Measurements from ENCODE around the gene L3MBTL4.
A peak's percentile ranks its signal among the peaks of the same experiment; 100 is the strongest.
"Not testable (repeated sequence)": the region's sequence is repeated elsewhere in the genome, so short reads cannot be mapped to it uniquely, and the experiment has no call there.

The L3MBTL4 gene

GRCh38 chr18:6414723-6415417 lies at the start of gene L3MBTL4:
TSS of gene L3MBTL4 (minus strand) at chr18:6414911. CDS start at chr18:6311625, 103,286 bp downstream.
- peak; percentile 1 for DNase-seq (ENCODE audit: low read depth)

GRCh38 chr18:6452194-6452593 lies 37.5 kb upstream of the L3MBTL4 start:
- DNase-seq (ENCODE audit: low read depth): no peak

DNA sequence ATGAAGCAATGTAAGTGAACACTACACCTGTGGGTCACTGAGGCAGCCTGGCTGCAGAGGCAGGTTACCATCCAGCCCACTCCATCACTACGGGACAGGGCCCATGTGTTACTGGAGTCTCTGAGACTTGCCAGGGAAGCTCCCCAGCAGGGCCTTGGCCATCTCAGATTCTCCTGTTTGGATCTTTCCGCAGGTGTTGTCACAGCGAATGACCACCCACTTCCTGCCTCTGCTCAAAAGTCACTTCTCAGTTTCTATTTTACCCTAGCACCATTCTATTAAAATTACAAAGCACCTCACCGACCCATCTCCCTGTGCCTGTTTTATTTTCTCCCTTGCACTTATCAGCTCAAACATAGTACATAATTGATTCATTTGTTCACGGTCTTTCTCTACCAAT lies 34.5 kb upstream of the L3MBTL4 start:
- no peak for DNase-seq (ENCODE audit: low read depth)

DNA sequence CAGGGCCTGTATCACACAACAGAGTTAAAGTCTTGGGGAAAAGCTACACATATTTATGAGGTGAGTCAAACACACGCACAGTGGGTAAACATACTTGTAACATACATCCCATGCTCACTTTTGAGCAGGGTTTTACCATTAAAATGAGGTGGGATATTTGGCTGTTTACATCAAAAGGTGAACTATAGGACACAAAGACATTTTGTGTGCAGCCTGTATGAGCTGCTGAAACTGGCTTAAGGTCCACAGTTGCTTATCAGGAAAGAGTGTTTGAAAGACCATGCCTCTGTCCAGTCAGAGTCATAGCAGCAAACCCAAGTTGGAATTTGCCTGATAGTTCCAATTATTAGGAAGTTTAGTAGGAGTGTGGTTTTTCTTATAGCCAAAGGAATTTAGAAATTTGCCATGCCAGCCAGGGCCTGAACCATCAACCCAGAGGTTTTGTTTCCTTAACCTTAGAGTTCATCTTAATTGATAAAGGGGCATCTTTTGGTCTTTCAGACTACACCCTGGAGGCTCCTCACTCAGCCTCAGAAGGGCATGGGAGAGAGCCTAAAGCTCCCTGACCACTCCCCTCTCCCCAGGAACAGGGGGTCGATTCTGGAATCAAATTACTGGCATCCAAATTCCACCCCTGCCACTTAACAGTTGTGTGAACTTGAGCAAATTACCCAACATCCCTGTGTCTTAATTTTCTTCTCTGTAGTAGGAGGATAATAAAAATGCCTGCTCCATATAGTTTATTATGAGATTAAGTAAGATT lies 29.9 kb upstream of the L3MBTL4 start:
- DNase-seq (ENCODE audit: low read depth): no peak

GRCh38 chr18:6441200-6441599 lies 26.5 kb upstream of the L3MBTL4 start:
- no peak for DNase-seq (ENCODE audit: low read depth)

DNA sequence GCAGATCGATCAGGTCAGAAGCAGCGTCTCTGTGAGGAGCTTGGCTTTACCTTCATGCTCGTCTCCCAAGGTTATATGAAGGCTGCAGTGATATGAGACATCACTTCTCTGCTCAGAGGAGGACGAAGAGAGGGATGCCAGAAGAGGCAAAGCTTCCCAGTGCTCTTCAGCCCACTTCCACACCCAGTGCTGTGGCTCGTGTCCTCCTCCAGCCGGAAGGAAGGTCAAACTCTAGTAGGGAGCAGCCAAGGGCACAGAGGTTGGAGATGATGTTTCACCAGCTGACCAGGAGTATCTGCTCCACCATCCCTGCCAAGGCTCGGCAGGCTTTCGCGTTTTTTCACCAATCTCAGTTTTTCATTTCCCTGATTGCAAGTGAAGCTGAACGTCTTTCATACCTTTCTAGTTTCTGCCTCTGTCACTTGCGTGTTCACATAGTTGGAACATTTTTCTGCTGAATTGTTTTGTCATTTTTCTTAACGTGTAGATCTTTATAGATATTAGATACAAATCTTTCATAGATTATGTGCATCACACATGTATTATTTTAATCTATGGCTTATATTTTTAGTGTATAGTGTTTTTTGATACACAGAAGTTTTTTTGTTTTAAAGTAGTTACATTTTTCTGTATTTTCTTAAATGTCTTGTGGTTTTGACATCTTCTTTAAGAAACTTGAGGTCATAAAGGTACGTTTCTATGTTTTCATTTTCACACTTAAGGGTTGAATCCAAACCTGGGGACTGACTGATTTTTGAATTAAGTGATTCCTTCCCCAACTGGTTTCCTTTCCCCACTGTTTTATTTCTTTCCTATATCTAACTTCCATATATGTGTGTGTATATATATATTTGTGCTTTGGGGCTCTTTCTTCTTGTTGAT lies 23.5 kb upstream of the L3MBTL4 start:
- no peak for DNase-seq (ENCODE audit: low read depth)

GRCh38 chr18:6435731-6436130 lies 21.0 kb upstream of the L3MBTL4 start:
- DNase-seq (ENCODE audit: low read depth): no peak

GRCh38 chr18:6434987-6435709 lies 20.4 kb upstream of the L3MBTL4 start:
- DNase-seq (ENCODE audit: low read depth): no peak

DNA sequence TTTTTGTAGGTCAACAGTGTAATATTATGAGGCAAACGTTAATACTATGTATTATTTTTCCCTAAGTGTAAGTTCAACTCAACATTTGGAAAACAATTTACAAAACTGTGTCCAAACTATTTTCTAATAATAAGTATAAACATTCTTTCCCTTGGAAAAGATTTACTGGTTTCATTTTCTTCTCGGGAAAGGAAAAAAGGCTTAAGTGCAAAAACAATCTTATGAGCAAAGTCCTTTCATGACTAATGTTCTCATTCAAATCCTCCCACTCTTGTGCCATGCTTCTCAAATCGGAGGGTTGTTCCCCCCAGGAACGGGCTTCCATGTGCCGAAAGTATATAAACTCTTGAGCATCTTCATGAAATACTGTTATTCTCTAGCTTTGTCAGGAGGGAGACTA lies 19.8 kb upstream of the L3MBTL4 start:
- no peak for DNase-seq (ENCODE audit: low read depth)

DNA sequence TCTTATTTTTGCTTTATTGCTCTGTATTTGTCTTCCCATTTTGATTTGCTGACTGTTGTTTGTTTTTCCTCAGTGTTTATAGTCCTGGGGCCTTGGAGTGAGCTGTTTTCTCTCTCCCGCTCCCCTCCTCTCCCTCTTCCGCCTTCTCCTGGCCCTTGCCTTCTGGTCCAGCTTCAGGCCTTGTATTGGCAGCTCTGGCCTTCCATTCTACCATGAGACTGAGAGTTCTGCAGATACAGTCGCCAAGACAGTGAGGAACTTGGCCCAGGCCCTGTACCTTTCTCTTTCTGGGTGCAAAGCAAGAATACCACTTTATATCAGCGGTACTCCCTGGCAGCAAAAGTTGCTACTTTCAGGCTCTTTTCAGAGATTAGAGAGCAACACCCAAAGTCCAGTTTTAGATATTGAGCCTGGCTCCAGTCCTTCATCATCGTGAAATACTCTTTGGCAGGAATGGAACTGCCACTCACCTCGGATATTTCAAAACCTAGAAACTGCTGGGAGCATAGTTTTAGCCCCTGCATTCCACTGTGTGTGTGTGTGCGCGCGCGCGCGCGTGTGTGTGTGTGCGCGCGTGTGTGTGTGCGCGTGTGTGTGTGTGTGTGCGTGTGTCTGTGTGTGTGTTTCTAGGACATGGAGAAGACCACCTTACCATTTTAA lies 17.1 kb upstream of the L3MBTL4 start:
- no peak for DNase-seq (ENCODE audit: low read depth)

- no peak for DNase-seq (ENCODE audit: low read depth)
These were observed 14.2 kb upstream of the L3MBTL4 start for GRCh38 chr18:6428851-6429395.

GRCh38 chr18:6427286-6427685 lies 12.6 kb upstream of the L3MBTL4 start:
- no peak for DNase-seq (ENCODE audit: low read depth)

DNA sequence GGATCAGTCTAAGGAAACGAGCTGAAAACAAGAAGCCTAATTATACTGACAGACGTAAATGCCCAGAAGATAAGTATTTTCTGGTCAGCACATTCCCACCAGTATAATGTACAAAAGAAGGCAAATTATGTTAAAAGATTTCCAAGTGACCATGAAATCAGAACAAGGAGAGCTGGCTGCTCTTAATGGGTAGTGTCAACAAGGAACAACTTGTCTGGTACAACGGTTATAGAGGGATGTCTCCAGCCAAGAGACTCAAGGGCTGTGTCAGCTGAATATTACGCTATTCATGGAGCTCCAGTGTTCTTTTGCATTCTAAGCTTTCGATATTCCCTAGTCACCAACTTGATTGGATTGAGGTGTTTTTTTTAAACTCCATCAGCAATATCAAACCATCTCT lies 8.6 kb upstream of the L3MBTL4 start:
- no peak for DNase-seq (ENCODE audit: low read depth)

GRCh38 chr18:6414118-6414722 lies 491 bp downstream of the L3MBTL4 start:
- DNase-seq (ENCODE audit: low read depth): peak; percentile 23

GRCh38 chr18:6413579-6414117 lies 1.1 kb downstream of the L3MBTL4 start:
- no peak for DNase-seq (ENCODE audit: low read depth)

GRCh38 chr18:6412933-6413472 lies 1.7 kb downstream of the L3MBTL4 start:
- DNase-seq (ENCODE audit: low read depth): no peak

GRCh38 chr18:6411382-6411781 lies 3.3 kb downstream of the L3MBTL4 start:
- DNase-seq (ENCODE audit: low read depth): no peak

DNA sequence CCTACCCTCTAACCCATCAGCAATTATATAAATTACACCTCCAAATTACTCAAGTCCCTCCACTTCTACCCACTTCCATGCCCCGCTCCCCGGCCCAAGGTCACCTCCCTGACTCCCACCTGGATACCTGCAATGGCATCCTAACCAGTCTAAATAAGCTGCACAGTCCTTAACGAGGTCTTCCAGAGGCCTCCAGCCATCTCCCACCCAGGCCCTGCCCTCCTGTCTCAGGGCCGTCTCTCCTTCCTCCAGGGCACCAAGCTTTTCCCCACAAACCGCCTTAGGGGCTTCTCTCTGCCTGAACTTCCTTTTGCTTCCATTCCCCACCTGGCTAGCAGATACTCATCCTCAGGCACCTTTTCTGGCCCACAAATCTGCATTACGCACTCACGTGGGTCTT lies 4.8 kb downstream of the L3MBTL4 start:
- no peak for DNase-seq (ENCODE audit: low read depth)

- DNase-seq (ENCODE audit: low read depth): not testable (repeated sequence)
These were observed 6.2 kb downstream of the L3MBTL4 start for GRCh38 chr18:6408543-6408942.

DNA sequence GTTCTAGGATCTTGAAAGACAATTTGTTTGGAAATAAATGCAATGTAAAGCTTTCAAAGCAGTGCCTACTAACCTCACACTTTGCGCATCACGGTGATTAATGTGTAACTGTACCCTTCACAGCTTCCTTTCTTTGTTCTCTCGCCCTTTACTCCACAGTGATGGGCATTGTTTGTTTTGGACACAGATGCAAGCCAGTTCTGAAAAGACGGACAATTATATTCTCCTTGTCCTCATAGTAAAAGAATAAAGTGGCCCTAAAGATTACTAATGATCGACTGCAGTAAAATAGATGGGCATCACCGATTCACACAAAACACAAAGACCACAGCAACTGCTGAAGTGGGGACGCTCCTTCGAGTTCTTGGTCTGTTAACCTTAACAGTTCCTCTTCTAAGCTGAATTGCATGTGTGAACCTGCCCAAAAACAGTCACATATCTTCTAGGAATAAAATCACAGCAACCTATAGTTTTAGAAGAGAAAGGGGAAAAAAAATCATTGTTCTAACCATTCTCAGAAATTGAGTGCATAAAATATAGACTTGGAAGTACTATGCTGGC lies 7.7 kb downstream of the L3MBTL4 start:
- DNase-seq (ENCODE audit: low read depth): no peak

All from activated gamma-delta T cell treated with anti-CD3 and anti-CD28 coated beads, Interleukin-2, amount 50 U/mL, for 16 hours (primary cell).